ENCODE results near the gene SLC29A3.
A peak's percentile ranks its signal among the peaks of the same experiment; 100 is the strongest.

The SLC29A3 gene

DNA sequence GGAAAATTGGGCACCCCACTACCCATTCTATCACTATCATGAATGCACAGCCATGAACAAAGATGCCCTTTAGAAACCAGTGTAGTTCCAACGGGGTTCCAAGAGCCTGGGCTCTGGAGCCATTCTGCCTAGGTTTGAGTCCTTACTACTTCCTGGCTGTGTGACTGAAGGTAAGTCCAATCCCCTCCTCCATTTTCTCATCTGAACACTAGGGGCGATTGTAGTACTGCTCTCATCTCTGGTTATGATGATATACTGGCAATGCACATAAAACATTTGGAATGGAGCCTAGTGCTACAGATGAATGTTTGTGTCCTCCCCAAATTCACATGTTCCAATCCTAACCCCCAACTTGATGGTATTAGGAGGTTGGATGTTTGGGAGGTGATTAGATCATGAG is 49.6 kb downstream of the SLC29A3 start:
- no peak for DNase-seq (ENCODE audit: low read depth in 2 of 2)

DNA sequence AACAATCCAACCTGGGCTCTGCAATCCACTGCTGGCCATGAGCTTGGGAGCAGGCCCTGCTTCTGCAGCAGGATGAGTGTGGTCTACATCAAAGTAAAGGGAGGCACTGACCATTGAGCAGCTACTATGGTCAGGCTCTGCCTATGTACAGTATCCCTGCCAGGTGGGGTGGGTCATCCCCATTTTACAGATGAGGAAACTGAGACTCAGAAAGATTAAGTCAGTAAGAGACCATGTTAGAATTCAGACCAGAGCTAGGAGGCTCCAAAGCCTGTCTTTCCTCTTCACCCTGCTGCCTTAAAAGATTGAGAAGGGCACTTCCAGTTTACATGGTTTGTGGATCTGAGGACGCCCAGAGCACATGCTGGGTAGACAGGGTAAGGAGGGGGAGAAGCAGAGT is 50.5 kb downstream of the SLC29A3 start:
- DNase-seq (ENCODE audit: low read depth in 2 of 2): no peak

DNA sequence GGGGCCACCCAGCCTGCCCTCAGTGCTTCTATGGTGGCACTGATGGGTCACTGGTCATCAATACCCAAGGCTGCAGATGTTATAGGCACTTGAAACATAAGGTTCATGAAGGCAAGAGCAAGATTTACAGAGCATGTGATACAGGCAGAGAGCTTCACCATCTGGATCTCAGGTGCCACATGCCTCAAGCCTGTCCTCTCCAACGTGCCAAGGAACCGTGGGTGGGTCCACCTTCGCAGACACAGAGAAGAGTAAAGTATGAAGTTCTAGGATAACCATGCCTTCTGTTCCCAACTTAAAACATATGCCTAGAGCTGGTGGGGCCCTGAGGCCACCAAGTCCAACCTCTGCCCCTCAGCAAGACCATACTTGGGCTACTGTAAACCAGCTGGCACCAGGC is 51.0 kb downstream of the SLC29A3 start:
- DNase-seq (ENCODE audit: low read depth in 2 of 2): no peak

DNA sequence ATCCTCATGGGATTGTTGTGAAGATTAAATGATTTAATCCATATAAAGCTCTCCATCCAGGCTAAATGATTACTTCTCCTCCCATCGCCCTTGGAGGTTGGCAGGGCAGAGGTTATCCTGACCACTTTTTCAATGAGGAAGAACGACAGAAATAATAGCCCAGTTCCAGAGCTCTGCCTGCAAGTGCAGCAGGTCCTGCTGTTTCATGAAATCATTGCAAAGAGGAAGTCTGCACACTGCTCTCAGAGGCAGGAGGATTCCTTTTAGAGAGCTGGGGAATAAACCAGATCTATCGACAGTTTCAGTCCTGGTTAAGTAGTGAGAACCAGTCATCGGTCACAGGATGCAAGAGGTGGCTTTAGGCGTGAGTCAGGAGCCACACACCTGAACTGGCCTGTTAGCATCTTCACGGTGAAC is 52.7 kb downstream of the SLC29A3 start:
- no peak for DNase-seq (ENCODE audit: low read depth in 2 of 2)

DNA sequence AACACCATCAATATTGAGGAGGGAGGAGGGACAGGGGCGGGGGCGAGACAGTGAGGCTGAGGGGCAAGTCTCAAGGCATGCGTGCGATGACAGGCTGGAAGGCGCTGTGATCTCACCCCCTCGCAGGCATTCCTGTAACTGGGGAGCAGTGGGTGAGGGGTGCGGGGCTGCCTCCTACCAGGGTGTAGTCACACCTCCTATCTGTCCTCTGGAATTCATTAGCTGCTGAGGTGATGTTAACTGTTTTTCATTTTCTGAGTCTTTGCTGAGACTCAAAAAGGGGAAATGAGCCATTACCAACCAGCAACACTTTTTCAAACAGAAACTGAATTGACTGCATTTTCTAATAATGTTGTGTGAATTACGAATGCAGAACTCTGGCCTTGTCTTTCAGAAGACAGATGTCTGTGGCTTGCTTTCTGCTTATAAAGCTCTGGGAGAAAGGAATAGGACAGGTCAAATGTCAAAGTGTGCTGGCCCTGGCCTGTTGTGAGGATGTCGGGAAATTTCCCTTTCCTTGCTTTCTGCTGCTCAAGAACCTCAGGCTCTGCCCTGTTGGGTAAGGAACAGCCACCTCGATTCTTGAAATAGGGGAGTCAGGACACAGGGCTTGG is 53.9 kb downstream of the SLC29A3 start:
- no peak for DNase-seq (ENCODE audit: low read depth in 2 of 2)

DNA sequence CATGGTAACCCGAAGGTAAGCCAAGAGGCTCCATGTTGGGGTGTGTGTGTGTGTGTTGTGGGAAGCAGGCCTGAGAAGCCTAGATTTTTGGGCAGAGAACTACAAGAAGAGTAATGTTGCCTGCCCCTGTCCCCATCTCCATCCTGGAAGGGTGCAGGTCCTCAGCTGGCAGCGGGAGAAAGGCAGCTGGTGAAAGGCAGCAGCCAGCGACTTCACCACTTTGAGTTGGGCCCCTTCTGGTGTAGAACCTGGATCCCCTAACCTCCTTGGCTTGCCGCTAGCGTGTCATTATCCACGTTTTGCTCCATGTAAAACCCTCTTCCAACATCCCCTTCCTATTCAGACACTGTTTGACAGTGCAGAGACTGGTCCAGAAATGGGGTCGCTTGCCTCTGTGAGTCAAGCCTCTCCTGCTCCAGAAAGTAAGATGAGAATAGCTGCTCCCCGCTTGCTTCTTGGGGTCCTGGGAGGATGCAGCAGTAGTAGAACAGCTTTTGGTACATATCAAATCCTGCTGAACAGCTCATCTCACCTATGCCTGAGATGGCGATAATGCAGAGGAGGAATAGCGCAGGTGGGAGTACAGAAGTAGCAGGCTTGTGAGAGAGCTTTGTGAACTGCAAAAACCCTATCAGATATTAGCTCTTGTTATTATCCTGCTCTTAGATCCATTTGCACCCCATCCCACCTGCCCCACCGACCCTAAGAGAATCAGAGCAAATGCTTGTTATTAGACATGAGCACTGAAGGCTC is 55.6 kb downstream of the SLC29A3 start:
- DNase-seq (ENCODE audit: low read depth in 2 of 2): no peak

DNA sequence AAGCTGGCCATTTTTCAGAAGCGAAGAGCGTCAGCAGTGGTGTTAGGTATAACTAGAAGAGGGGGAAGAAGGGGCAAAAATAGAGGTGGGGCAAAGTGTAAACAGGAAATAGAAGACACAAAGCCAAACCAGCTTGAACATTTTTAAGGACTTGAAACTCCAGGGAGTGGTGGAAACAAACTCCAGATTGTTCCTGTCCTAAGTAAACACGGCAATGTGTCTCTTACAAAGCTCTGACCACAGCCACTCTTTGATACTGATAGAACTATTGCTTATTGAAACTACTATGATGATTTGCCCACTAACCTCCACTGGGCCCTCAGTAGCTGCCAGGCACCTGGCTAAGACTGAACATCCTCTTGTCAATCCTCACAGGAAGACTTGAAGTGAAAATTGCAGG is 56.9 kb downstream of the SLC29A3 start:
- DNase-seq (ENCODE audit: low read depth in 2 of 2): no peak

DNA sequence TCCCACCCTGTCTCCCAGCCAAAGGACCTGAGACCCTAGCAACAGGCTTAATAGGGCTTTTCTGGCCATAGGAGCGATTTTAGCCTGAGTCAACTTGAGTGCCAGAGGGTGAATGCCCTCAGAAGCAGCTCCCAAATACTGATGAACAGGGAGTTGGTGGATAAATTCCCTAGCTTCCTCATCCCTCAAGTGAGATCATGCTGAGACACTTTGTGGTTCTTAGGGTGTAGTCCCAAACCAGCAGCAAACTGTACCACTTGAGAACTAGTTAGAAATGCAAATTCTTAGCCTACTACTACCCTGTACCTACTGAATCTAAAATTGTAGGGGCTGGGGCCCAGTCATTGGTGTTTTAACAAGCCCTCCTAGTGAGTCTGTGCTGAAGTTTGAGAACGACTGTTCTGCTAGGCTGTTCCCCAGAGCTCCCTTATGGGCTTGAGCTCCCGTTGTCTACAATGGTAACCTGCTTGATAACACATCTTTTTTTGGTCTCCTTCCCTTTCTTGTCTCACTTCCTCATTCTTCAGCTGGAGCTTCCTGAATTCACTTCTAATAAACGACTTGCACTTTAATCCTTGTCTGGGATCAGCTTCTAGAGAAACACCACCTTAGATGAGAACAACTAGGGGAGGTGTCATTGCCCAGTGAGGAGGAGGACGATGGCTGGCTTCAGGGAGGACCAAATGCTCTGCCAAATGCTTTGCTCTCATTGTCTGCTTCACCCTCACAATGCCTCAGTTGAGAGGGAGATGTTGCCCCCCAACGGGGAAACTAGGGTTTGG is 59.5 kb downstream of the SLC29A3 start:
- DNase-seq (ENCODE audit: low read depth in 2 of 2): no peak

DNA sequence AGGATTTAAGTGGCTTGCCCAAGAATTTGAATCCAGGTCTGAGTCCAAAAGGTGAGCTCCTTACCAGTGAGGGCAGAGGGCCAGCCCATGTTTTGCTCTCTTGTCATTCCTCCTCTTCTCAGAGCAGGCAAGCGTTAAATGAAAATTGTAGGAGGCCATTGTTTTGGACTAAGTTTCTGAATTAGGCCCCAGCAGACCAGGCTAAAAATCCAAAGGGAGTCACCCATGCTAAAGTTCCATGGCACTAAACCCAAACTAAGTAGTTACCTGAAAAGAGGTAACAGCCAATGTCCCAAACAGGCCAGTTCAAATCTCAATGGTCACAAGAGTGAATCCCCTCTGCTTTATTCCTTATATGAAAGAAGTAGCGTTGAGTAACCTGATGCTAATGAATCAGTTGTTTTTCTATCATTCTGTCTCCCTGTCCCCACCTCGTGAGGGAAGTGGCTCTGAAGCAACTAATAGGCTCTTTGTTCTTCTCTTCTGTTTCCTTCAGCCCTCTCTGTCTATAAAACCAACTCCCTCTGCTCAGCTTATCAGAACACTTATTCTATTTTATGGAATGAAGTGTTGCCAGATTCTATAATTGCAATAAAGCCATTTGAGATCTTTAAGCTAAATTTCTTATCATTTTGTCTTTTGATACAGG is 60.2 kb downstream of the SLC29A3 start:
- no peak for DNase-seq (ENCODE audit: low read depth in 2 of 2)

DNA sequence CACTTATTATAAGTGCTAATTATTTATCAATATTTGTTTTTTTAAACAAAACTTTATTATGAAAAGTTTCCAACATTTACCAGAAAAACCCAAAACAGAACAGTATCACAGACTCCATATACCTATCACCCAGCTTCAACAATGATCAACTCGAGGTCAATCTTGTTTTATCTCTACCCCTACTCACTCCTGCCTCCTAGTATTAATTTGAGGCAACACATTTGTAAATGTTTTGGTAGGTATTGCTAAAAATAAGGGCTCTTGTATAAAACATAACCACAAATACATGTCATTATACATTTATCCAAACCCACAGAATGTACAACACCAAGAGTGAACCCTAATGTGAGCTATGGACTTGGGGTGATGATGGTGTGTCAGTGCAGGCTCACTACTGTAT is 61.8 kb downstream of the SLC29A3 start:
- no peak for DNase-seq (ENCODE audit: low read depth in 2 of 2)

DNA sequence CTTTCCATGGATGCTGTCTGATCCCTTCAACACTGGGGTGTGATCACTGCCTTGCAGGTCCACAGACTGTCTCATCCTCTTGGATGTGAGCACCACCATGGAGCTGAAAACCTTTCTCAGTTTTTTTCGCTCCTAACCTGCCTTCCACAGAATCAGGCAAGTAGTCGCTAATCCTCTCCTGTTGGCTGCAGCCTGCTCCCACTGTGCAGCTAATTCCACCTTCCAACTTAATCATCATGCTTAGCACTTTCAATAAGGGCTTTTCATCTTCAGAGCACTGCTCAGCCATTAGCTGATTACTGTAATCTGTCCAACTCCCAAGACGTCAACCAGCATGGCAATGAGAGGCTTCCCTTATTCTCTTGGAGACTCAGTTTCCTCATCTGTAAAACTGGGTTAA is 62.6 kb downstream of the SLC29A3 start:
- DNase-seq (ENCODE audit: low read depth in 2 of 2): no peak

DNA sequence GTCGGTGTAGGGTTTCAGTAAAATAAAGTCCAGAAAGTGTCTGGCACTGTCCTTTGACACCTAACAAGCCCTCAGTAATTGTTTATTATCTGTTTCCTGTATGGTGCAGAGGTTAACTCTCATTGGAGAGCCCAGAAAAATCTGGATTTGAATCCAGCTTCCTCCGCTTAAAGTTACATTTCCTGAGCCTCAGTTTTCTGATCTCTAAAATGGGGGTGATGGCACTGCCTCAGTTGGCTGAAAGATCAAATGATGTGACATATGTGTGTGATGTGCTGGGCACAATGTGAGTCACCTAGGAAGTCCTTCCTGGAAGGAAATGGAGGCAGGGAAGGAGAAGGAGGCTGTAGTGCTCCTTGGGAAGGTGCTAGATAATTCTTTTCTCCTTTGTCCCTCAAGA is 63.0 kb downstream of the SLC29A3 start:
- no peak for DNase-seq (ENCODE audit: low read depth in 2 of 2)

DNA sequence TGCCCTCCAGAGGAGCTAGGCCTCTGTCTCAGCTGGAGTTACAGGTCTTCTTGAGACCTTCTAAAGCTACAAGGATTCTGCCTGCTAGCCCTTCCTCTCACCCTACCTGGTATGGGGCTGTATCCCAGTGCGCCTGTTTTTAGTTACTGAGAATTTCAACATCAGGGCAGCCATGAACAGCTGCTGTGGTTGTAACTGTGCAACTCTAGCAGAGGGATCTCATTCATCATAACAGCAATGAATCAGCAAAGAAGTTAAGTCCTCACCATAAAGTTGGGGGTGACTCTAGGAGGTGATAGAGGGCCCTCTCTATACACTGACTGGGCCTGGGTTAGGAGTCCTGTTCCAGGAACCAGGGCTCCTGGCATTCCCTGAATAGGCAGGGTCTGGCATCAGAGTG is 63.7 kb downstream of the SLC29A3 start:
- no peak for DNase-seq (ENCODE audit: low read depth in 2 of 2)

DNA sequence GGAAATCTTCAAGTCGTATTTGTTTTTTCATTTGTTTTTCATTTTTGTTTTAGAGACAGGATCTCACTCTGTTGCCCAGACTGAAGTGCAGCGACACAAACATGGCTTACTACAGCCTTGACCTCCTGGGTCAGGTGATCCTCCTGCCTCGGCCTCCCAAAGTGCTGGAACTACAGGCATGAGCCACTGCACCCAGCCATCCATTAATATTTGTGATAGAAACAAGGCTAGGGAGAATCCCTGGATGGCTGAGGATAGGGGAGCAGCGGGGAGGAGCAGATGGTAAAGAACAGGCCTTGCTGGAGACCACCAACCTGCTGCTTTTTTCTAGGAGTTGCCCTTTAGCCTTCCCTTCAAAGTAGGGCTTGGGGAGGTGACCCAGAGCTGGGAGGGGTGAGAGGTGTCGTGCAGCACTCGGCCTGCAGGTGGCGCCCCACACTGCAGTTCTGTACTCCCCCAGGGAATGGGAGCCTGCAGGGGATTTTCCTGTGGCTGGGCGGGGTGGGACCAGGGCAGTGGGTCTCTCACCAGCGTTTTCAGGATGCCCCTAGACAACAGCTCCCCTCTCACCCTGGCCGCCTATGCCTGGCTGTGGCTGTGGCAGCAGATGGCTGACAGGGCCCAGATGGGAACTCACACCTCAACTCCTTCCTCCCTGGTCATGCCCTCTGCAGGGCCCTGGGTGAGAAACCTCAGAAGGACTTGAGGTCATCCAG is 65.1 kb downstream of the SLC29A3 start:
- DNase-seq (ENCODE audit: low read depth in 2 of 2): peak; percentile 52 to 70

DNA sequence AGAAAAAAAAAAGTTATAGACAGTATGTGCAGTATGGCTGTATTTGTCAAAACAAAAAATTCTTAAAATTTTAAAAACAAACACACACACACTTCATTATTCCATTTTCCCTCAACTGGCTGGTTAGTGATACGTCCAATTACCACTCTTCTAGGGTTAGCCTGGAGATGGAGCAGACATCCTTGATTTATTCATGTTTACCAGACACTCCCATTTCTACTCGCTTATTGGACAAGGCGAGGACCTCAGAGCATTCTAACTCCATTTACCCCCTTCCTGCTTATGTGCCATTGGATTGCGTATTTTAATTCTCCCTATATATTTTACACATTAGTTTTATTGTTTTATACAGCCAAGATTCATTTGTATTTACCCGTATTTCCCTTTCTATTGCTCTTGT is 69.1 kb downstream of the SLC29A3 start:
- no peak for DNase-seq (ENCODE audit: low read depth in 2 of 2)

DNA sequence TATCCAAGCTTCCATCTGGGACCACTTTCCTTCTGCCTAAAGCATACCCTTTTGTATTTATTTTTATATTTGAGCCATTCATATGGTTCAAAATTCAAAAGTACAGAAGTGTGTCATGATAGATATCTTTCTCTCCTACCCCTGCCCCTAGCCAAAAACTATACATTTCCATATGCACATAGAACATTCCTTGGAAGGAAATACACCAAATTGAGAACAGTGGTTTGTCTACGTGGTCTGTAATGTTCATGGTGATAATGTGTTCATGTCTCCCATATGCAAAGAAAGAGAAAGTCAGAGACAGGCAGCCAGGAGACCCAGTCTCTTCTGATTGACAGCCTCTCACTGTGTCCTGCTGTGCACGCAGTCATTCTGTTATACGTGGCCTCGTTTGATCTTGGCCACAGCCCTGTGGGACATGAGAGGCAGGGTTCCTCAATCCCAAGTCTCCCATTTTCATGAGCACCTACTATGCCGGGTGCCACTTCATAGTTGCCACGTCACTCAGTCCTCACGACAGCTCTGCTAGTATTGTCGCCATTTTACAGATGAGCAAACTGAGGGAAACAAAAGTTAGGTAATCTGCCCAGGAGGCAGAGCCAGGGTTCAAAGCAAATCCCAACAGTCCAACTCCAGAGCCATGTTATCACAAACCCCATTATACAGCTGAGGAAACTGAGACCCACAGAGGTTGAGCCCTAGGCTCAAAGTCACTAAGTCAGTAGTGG is 69.7 kb downstream of the SLC29A3 start:
- no peak for DNase-seq (ENCODE audit: low read depth in 2 of 2)

DNA sequence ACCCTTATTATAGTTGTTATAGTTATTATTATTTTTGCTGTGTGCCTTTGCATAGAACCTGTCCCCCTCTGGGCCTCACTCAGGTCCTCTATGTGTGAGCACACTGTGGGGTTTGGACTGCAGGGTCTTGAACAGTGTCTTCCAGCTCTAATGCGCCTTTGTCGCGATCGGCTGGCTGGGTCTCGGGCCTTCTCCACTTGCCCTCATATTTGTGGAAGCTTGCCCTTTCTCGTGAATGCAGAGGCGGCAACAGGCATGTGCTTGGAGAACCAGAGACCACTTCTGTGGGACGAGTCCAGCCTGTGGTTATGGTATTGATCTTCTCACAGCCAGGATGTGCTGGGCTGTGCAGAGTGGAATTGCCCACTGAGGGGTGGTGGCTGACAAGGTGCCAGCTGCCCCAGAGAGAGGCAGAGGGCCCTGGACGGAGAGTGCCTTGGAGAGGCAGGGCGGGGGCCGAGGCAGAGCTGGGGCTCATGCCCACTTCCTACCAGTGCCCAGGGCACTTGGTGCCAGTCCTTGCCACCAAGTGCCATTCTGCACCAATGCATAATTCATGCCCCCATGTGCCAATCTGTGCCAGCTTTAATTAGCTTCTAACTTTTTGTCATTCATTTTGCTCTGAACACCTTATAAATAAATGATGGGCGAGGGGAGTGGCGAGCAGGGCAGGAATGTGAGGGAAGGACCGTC is 70.9 kb downstream of the SLC29A3 start:
- DNase-seq (ENCODE audit: low read depth in 2 of 2): no peak

DNA sequence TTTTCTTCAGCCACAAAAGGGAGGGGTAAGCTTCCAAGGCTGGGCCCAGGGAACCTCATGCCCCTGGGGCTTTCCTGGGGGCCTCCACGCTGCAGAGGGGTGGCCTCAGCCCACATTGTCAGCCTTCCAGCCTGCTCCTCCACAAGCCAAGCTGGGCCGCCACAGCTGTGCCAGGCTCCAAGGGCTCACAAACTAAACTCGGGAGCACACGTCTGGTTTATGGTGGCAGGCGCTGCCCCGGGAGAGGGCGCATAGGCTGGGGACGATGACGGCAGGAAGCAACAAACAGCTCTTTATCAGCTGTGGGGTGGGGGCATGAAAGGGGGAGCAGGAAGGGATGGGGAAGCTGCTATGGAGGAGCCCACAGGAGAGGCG is 71.4 kb downstream of the SLC29A3 start:
- no peak for DNase-seq (ENCODE audit: low read depth in 2 of 2)

DNA sequence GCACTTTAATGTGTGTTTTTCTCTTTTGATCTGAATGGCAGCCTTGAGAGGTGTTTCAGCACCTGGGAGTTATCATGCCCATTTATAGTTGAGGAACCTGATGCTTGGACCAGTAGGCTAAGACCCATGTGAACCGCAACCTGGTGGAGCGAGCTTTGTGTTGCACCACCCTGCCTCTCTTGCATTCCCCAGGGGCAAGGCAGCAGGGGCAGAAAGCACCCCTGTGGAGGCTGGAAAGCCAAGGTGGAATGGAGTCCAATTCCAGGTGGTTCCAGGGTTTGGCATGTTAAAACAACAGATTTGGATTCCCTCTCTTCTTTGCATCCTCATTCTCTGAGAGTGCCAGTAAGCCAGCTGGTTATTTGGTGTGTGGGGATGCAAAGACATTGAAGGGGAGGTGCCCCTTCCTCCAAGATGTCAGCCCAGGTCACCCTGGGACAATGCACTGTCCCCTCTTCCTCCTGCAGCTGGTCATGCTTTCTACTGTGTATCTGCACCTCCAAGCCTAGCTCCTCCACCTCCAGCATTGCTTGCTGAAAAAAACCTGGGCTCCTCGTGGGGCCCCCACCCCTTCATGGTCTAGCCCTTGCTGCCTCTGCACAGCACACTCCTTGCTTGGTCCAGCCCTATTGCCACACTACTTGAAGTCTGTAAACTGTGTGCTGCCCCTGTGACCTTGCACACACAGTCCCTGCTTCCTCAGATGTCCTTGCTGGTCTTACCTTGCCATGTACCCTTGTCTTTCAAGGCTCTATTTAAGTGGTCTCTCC is 72.0 kb downstream of the SLC29A3 start:
- DNase-seq (ENCODE audit: low read depth in 2 of 2): no peak

DNA sequence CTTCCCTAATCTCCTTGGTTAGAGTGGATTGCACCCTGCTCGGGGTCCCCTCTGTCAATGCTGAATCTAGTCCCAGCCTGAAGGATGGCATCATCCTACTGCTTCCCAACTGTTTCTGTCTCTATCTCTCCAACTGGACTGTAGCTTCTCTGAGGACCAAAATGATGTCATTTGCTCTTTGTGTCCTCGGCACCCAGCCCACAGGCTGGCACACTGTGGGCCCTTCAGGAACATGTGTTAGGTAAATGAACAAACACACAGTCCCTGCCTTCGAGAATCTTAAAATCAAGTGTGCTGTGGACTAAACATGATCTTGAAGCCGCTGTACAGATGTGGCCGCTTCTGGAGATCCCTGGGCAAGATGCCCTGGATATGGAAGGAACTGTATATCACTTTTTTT is 72.6 kb downstream of the SLC29A3 start:
- DNase-seq (ENCODE audit: low read depth in 2 of 2): no peak
